Left ventricle myocardium superior (tissue), 1 donor: Measurements from ENCODE around the gene NCAPD3. TPM values are rescaled to one million over a fixed set of nuclear protein-coding genes. Genes with fewer than 3 reads are reported as not detected.
"Not testable (repeated sequence)": the region's sequence is repeated elsewhere in the genome, so short reads cannot be mapped to it uniquely, and the experiment has no call there.

Experiments used
- ATAC-seq: fragments of 200-7000 bp; cut with Tn5 transposase; one replicate; pipeline ENCODE4 v1.9.1; 2020; ENCODE audit warnings: mild to moderate bottlenecking, moderate library complexity
- DNase-seq: peaks from one replicate; pipeline ENCODE4 v3.0.0-alpha.2; 2020
- intact Hi-C: fragments of 100-400 bp; cut with micrococcal nuclease; formaldehyde crosslinking; loops from one replicate; pipeline ENCODE4 v1.11.0; 2022
- total RNA-seq: library from RNA; stranded (reverse); fragmentation: NEBNext Ultra II Directional; extraction: Animal tissue kit (Norgen Biotek cat#: 25700); gene quantifications from one replicate; pipeline ENCODE4 v1.2.1, GENCODE V29; 2021
- donor health status: DM: no; HTN: yes; CAD: no; lungs with severe emphysema.

The NCAPD3 gene
- total RNA-seq, 1 donor from 2014 or later, result 9.7 TPM

- ATAC-seq, result no peak
- intact Hi-C loops, result no loop called here
- DNase-seq, result no peak
Observed at GRCh38 chr11:134116210-134116609, 107.6 kb downstream of the NCAPD3 start.

GRCh38 chr11:134113787-134114186, 110.0 kb downstream of the NCAPD3 start:
- ATAC-seq, intact Hi-C loops, DNase-seq: not testable (repeated sequence)

- intact Hi-C loops, result no loop called here
- DNase-seq (no peak), ATAC-seq (no peak)
Observed at GRCh38 chr11:134110252-134110815, 113.4 kb downstream of the NCAPD3 start.

Other genes starting within 250 kb of the NCAPD3 start
- 18.3 TPM for gene JAM3, start 154.9 kb downstream of the NCAPD3 start, total RNA-seq
- 41.9 TPM for gene VPS26B, start 704 bp upstream of the NCAPD3 start, total RNA-seq
- 39.5 TPM for gene THYN1, start 29.4 kb upstream of the NCAPD3 start, total RNA-seq
- 40.9 TPM for gene ACAD8, start 29.6 kb upstream of the NCAPD3 start, total RNA-seq
- gene GLB1L3, start 52.4 kb upstream of the NCAPD3 start, total RNA-seq, result not detected
- 0.37 TPM for gene GLB1L2, start 108.0 kb upstream of the NCAPD3 start, total RNA-seq
- gene B3GAT1, start 188.3 kb upstream of the NCAPD3 start, total RNA-seq, result 0.17 TPM